HPDE6-E6E7 (cell line): ENCODE data around the gene CCDC9.
A peak's percentile ranks its signal among the peaks of the same experiment; 100 is the strongest.

ENCODE experiments used
- DNase-seq: peaks from one replicate; pipeline ENCODE4 v3.0.0; 2011; ENCODE audit warnings: missing footprints; ENCODE audit errors: extremely low spot score

The CCDC9 gene

DNA sequence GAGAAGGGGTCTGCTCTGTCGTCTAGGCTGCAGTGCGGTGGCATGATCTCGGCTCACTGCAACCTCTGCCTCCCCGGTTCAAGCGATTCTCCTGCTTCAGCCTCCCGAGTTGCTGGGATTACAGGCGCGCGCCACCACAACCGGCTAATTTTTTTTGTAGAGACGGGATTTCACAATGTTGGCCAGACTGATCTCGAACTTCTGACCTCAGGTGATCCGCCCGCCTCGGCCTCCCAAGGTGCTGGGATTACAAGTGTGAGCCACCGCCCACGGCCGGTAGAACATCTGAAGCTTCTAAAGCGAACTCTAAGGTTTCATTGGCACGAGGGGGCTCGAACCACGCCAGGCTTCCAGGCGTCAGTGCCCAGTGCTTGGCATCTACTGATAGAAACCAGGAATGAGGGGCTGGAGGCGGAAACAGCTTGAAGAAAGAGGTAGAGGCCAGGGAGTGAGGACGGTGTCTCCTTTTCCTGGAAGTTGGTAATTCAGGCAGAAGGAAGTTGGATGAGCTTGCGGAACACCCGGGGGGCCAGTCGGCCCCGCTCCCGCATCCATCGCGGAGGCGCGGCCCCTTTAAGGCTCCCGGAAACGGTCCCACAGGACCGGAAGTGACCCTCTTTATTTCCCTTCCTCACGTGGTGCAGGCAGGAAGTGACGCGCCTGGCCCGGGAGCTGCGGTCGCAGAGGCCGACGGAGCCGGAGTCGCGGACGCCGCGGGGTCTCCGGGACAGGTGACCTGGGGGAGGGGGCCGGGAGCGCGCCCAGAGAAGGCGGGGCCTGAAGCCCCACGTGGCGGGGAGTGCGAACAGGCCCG lies at the start of gene CCDC9:
TSS of gene CCDC9 (plus strand) at position 647 of the 814 bp plus-strand sequence. CDS start 1,876 bp downstream, outside the sequence.
- DNase-seq: peak; percentile 89

GRCh38 chr19:47209319-47210179 lies 46.8 kb upstream of the CCDC9 start:
- no peak for DNase-seq

- no peak for DNase-seq
Measured at GRCh38 chr19:47210180-47210490, 46.2 kb upstream of the CCDC9 start.

GRCh38 chr19:47210689-47211316 lies 45.5 kb upstream of the CCDC9 start:
- DNase-seq: no peak

DNA sequence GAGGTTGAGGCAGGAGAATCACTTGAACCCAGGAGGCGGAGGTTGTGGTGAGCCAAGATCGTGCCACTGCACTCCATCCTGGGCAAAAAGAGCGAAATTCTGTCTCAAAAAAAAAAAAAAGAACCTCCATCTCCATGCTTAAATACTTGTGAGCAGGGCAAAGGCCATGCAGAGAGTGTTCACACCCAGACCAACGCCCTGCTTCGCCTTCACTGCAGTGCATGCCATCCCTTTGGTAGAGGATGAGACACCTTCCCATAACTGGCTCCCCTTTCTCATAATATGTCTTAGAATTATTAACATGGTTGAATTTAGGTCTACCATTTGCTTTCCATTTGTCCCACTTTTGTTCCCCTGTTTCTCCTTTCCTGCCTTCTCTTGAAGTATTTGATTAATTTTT lies 40.7 kb upstream of the CCDC9 start:
- DNase-seq: no peak

DNA sequence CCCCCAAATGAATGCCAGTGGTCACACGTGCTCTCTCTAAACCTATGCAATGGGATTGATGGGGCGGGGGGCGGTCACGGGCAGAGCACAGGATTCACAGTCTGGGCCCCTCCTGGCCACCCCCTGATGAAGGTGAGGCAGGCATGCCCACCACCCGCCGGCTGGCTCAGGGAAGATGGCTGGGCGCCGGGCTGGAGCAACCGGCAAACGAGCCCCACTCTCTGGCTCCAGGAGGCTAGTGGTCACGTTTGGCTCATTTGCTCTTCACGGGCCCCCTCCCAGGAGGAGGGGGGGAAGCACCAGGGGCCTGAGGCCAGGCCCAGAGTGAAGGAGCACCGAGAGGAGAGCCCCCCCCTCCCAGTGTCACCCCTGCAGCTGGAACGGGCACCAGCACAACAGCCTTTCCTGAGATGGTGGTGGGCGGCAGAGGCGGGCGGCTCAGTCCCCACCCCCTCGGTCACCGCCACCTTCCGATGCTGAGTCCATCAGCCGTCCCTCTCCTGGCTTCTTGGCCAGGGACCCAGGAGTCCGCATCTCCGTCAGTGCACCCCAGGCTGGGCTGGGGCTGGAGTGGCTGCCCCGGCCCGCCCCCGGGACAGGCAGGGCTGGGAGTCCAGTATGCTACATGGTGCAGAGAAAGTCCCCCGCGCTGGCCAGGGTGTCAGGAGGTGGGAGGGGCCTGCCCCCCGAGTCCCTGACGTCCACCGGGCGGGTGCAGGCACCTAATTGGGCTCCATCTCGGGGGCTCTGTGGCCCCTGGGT lies 35.1 kb upstream of the CCDC9 start:
- DNase-seq: no peak

GRCh38 chr19:47221890-47222289 lies 34.4 kb upstream of the CCDC9 start:
- no peak for DNase-seq

- DNase-seq: peak; percentile 76
Measured at GRCh38 chr19:47225746-47226425, 30.4 kb upstream of the CCDC9 start.

- DNase-seq: no peak
Measured at GRCh38 chr19:47226426-47227351, 29.6 kb upstream of the CCDC9 start.

DNA sequence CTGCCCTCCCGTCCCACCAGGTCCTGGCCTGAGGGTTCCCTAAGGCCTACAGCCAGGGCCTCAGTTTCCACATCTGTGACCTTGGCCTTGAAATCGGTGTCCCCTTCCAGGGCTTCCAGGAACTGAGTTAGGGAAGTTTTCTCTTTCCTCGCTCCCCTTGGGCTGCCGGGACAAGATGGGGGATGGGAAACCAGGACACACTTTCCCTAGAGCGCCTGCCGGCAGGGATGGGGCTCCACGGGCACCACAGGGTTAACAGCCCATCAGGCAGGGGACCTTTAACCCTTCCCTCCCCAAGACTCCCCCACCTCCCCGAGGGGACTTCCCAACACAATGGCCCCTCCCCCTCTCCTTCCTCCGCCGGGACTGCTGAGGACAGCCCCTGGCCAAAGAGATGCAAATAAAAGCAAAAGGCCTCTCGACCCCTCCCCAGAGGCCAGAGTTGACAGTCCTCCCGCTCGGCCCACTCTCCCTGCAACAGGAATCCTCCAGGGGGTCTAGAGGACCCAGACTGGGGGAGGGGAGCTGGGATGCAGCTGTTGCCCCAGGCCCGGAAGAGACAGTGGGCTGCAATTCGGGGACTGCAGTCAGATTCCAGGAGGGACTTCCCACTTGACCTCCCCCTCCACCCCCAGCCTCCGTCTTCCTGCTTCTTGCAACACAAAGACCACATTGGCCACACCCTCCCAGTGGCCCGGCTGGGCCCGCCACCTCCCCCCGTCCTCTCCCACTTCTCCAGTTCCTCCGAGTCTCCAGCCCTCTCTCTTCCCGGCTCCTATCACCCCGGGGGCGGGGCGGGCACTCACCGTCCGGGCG lies 28.8 kb upstream of the CCDC9 start:
- DNase-seq: peak; percentile 69

DNA sequence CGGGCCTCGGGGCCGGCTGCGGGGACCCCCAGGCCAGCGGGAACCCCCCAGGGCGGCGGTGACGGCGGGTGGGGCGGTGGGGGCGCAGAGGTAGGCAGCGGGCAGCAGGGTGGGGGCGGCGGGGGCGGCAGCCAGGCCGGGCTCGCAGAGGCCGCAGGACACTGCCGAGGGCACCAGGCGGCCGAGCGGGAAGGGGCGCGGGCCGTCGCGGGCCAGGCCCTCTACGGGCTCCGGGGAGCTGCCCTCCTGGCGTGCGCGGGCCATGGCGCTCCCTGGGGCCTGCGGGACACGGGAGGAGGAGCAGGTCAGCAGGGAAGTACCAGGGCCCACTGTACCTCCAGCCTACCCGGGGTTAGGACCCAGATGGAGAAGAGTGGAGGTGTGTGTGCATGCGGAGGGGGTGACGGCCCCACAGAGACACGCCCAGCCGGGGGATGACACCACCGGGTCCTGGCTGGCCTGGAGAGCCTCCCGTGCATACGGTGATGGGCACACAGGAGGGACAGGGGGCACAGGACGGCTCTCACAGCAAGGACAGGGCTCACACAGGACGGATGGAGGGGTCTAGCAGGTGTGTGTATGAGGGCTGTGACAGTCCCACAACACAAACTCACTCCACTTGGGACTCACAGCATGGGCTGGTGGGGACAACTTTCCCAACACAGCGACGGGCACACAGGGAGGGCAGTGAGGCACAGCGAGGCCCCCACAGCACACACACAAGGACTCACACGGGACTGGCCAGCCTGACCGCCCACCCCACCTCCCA lies 28.0 kb upstream of the CCDC9 start:
- DNase-seq: no peak

GRCh38 chr19:47228937-47229675 lies 27.2 kb upstream of the CCDC9 start:
- no peak for DNase-seq

DNA sequence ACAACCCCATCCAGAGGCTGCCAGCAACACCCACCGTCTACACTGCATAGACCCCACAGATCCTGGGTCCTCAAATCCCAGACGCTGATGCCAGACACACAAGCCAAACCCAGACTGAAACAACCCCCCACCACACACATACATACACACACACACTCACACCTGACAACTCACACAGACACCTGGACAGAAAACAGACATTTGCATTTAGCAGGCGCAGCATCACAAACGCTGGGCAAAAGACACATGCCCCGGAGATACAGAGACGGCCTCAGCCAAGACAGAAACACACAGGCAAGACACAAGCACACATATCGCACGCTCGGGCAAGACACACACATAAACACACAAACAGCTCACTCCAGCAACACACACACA lies 26.7 kb upstream of the CCDC9 start:
- DNase-seq: no peak

DNA sequence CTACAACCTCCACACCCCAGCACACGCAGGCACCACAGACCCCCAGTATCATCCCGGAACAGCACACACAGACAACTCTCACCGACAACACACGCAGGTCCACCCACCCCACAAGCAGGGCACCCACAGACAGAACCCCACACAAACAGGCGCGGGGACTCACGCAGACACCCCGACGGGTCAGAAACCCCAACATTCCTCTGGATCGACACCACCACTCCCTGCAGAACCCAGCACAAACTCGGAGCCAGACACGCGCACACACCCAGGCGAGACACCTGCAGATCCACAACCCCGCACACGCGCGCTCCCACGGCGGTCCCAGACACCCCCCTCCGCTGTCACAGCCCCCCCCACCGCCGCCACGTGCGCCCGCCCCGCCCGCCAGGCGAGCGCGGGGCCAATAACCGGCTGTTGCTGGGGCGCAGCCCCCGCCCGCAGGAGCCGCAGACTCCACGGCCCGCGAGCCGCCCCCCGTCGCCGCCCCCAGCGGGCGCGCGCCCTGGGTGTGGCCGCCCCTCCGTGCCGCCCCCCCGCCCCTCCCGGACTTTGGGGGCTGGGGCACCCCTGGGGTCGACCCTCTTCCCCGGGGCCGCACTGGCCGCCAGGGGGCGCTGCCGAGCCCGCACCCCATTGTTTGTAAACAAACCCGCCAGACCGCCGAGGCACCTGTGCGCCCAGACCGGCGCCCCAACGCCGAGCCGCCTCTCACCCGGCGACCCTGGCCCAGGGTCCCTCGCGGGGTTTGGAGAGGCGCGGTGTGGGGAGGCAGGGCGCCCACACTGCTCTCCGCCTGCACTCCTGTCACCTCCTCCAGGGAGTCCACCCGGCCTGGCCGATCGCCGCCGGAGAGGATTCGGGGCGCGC lies 26.0 kb upstream of the CCDC9 start:
- no peak for DNase-seq

DNA sequence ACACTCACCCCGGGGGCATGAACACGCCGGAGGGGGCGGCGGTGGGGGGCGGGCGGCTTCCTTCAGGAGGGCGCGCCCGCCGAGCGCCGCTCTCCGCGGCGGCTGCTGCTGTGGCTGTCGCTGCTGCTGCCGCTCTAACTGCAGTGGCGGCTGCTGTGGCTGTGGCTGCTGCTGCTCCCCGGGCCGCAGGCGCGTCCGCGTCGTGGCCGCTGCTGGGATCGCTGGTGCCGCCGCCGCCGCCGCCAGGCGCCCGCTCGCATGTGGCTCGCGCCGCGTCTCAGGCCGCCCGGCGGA lies 25.5 kb upstream of the CCDC9 start, which contains the start of gene BBC3:
TSS of gene BBC3 (minus strand) at position 279 of the 294 bp plus-strand sequence. CDS start 2,768 bp downstream, outside the sequence.
- DNase-seq: no peak

DNA sequence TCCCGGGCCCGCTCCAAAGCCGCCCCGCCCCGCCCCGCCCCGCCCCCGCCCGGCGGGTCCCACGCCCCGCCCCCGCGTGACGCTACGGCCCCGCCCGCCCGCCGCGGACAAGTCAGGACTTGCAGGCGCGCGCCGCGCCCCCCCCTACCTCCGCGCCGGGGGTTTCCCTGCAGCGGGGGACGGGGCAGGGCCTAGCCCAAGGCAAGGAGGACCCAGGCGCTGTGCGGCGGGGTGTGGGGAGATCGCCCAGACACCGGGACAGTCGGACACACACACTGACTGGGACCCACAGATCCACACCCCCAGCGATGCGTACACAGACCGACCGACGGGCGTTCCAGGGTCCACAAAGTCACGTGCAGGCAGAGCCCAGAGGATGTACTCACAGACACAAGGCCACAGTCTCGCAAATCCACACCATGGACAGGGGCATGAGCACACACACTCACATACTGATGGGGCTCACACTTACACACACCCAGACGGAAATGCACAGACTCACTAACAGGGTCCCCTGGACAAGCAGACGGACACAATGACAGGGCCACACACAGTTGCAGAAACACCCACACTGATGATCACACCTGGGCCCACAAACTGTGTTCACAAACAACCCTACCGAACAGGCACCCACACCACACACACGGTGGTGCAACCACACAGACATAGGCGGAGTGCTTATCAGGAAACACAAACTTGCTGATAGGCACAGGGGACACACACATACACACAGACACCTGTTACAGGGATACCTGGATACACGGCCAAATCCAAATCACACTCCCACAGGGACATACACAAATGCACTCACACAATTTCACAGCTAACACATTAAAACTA lies 24.9 kb upstream of the CCDC9 start:
- no peak for DNase-seq
